ENCODE data around the gene APCDD1.

Gene APCDD1

GRCh38 chr18:10473132-10473531 lies 18.7 kb downstream of the APCDD1 start:
- H3K36me3 ChIP-seq (ENCODE audit: control insufficient read depth, low read length) = no peaks in the 10 kb centered on the region
- no peak for TF ChIP-seq CTCF (IDR thresholded peaks at IDR 0.05; ENCODE audit: low read depth, low read length, poor library complexity, severe bottlenecking)
- TF ChIP-seq EZH2phosphoT487 (IDR thresholded peaks at IDR 0.05; ENCODE audit: borderline replicate concordance, low read length) = no peak

GRCh38 chr18:10474309-10474708 lies 19.9 kb downstream of the APCDD1 start:
- H3K4me1 ChIP-seq (ENCODE audit: control insufficient read depth, low read length) = peaks cover 47% of the 10 kb centered on the region
- no peaks in the 10 kb centered on the region for H4K20me1 ChIP-seq (ENCODE audit: control insufficient read depth, insufficient read depth, low read depth, low read length)
- no peaks in the 10 kb centered on the region for H3K27me3 ChIP-seq (ENCODE audit: control insufficient read depth, low read length)
- H3F3A ChIP-seq (ENCODE audit: control insufficient read depth, insufficient read depth) = no peaks in the 10 kb centered on the region
- H3K9me2 ChIP-seq (replicated peaks; ENCODE audit: control insufficient read depth, low read length) = no peaks in the 10 kb centered on the region
- no peak for TF ChIP-seq EZH2phosphoT487 (IDR thresholded peaks at IDR 0.05; ENCODE audit: borderline replicate concordance, low read length)
- TF ChIP-seq CTCF (IDR thresholded peaks at IDR 0.05; ENCODE audit: low read depth, low read length, poor library complexity, severe bottlenecking) = no peak
- H3K79me2 ChIP-seq (ENCODE audit: control insufficient read depth, low read length) = no peaks in the 10 kb centered on the region
- H3K4me3 ChIP-seq (ENCODE audit: low read length) = no peak overlapping the region
- H3K36me3 ChIP-seq (ENCODE audit: control insufficient read depth, low read length) = no peaks in the 10 kb centered on the region
- no peaks in the 10 kb centered on the region for H3K9me3 ChIP-seq (ENCODE audit: control insufficient read depth, insufficient read depth, low read length)
- H3K27ac ChIP-seq (ENCODE audit: low read depth, low read length) = no peak overlapping the region
- H3K4me2 ChIP-seq (ENCODE audit: low read length) = no peak overlapping the region

More at GRCh38 chr18:10473132-10473531, 18.7 kb downstream of the APCDD1 start:
- no peaks in the 10 kb centered on the region for H3F3A ChIP-seq (ENCODE audit: control insufficient read depth, insufficient read depth)
- H3K4me2 ChIP-seq (ENCODE audit: low read length) = no peak overlapping the region
- H3K27me3 ChIP-seq (ENCODE audit: control insufficient read depth, low read length) = no peaks in the 10 kb centered on the region
- no peaks in the 10 kb centered on the region for H3K9me2 ChIP-seq (replicated peaks; ENCODE audit: control insufficient read depth, low read length)
- no peaks in the 10 kb centered on the region for H3K79me2 ChIP-seq (ENCODE audit: control insufficient read depth, low read length)
- H3K9me3 ChIP-seq (ENCODE audit: control insufficient read depth, insufficient read depth, low read length) = no peaks in the 10 kb centered on the region
- no peaks in the 10 kb centered on the region for H4K20me1 ChIP-seq (ENCODE audit: control insufficient read depth, insufficient read depth, low read depth, low read length)
- no peak overlapping the region for H3K4me3 ChIP-seq (ENCODE audit: low read length)
- no peak overlapping the region for H3K27ac ChIP-seq (ENCODE audit: low read depth, low read length)
- peaks cover 35% of the 10 kb centered on the region for H3K4me1 ChIP-seq (ENCODE audit: control insufficient read depth, low read length)

GRCh38 chr18:10475276-10475653 lies 20.8 kb downstream of the APCDD1 start:
- Histone ChIP-seq H3K27me3 (ENCODE audit: control insufficient read depth, low read length) (no peaks in the 10 kb centered on the region), H3F3A (ENCODE audit: control insufficient read depth, insufficient read depth) (no peaks in the 10 kb centered on the region), H4K20me1 (ENCODE audit: control insufficient read depth, insufficient read depth, low read depth, low read length) (no peaks in the 10 kb centered on the region), H3K9me3 (ENCODE audit: control insufficient read depth, insufficient read depth, low read length) (no peaks in the 10 kb centered on the region), H3K9me2 (replicated peaks; ENCODE audit: control insufficient read depth, low read length) (no peaks in the 10 kb centered on the region), H3K36me3 (ENCODE audit: control insufficient read depth, low read length) (no peaks in the 10 kb centered on the region), H3K27ac (ENCODE audit: low read depth, low read length) (no peak overlapping the region), H3K79me2 (ENCODE audit: control insufficient read depth, low read length) (no peaks in the 10 kb centered on the region), H3K4me2 (ENCODE audit: low read length) (peak overlapping the region; percentile 50), H3K4me1 (ENCODE audit: control insufficient read depth, low read length) (peaks cover 56% of the 10 kb centered on the region), H3K4me3 (ENCODE audit: low read length) (peak overlapping the region; percentile 27)
- TF ChIP-seq CTCF (IDR thresholded peaks at IDR 0.05; ENCODE audit: low read depth, low read length, poor library complexity, severe bottlenecking) = no peak
- no peak for TF ChIP-seq EZH2phosphoT487 (IDR thresholded peaks at IDR 0.05; ENCODE audit: borderline replicate concordance, low read length)
